ENCODE data around the gene FBXO42.

GRCh38 chr1:16275591-16275990, 76.7 kb downstream of the FBXO42 start:
- TF ChIP-seq POLR2A (IDR thresholded peaks at IDR 0.05), result no peak
- TF ChIP-seq, protein P1, sequence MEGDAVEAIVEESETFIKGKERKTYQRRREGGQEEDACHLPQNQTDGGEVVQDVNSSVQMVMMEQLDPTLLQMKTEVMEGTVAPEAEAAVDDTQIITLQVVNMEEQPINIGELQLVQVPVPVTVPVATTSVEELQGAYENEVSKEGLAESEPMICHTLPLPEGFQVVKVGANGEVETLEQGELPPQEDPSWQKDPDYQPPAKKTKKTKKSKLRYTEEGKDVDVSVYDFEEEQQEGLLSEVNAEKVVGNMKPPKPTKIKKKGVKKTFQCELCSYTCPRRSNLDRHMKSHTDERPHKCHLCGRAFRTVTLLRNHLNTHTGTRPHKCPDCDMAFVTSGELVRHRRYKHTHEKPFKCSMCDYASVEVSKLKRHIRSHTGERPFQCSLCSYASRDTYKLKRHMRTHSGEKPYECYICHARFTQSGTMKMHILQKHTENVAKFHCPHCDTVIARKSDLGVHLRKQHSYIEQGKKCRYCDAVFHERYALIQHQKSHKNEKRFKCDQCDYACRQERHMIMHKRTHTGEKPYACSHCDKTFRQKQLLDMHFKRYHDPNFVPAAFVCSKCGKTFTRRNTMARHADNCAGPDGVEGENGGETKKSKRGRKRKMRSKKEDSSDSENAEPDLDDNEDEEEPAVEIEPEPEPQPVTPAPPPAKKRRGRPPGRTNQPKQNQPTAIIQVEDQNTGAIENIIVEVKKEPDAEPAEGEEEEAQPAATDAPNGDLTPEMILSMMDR (IDR thresholded peaks at IDR 0.05), result no peak
